Activated CD8-positive, alpha-beta T cell treated with anti-CD3 and anti-CD28 coated beads for 36 hours (primary cell): Measurements from ENCODE around the gene MROH9. TPM values are rescaled to one million over a fixed set of nuclear protein-coding genes. Genes with fewer than 3 reads are reported as not detected.
"Not testable (repeated sequence)": the region's sequence is repeated elsewhere in the genome, so short reads cannot be mapped to it uniquely, and the experiment has no call there.

Experiments
- ATAC-seq: fragments of 200-7000 bp; cut with Tn5 transposase; one replicate; pipeline ENCODE4 v1.10.0; 2021; ENCODE audit warnings: mild to moderate bottlenecking, moderate library complexity
- CTCF ChIA-PET: fragments of 350-600 bp; sonication (Branson Sonifier 250); formaldehyde crosslinking; loops from one replicate; lab custom pipeline; 2021; ENCODE audit warnings: antibody characterized with exemption; lab: Charles Lee
- POLR2A ChIA-PET: fragments of 350-600 bp; sonication (Branson Sonifier 250); formaldehyde crosslinking; loops from one replicate; lab custom pipeline; 2021; ENCODE audit warnings: antibody characterized with exemption; lab: Charles Lee
- DNase-seq: peaks from one replicate; pipeline ENCODE4 v3.0.0-alpha.2; 2020
- H3K27ac Mint-ChIP-seq: one replicate; pipeline ENCODE4 v1.8.0; 2021; ENCODE audit warnings: mild to moderate bottlenecking, mixed read lengths
- H3K27me3 Mint-ChIP-seq: one replicate; pipeline ENCODE4 v1.8.0; 2021; ENCODE audit warnings: mixed read lengths
- H3K36me3 Mint-ChIP-seq: one replicate; pipeline ENCODE4 v1.8.0; 2021; ENCODE audit warnings: low read depth, mixed read lengths
- H3K4me1 Mint-ChIP-seq: one replicate; pipeline ENCODE4 v1.8.0; 2021; ENCODE audit warnings: low read depth, mixed read lengths
- H3K4me3 Mint-ChIP-seq: one replicate; pipeline ENCODE4 v1.8.0; 2021; ENCODE audit warnings: mild to moderate bottlenecking, moderate library complexity, mixed read lengths
- H3K9me3 Mint-ChIP-seq: one replicate; pipeline ENCODE4 v1.8.0; 2021; ENCODE audit warnings: mixed read lengths
- CTCF ChIP-seq: fragments of 200-600 bp; IDR thresholded peaks from one replicate; pipeline ENCODE4 v1.8.0; 2022; ENCODE audit warnings: antibody characterized with exemption, mild to moderate bottlenecking
- intact Hi-C: fragments of 100-400 bp; cut with micrococcal nuclease; formaldehyde crosslinking; loops from one replicate; pipeline ENCODE4 v1.10.0; 2022
- total RNA-seq, 2 experiments: library from RNA; stranded (reverse); gene quantifications; one replicate each; pipeline ENCODE4 v1.2.3, GENCODE V29; 2021

MROH9 gene
- total RNA-seq, 2 experiments from 2014 or later: not detected

DNA sequence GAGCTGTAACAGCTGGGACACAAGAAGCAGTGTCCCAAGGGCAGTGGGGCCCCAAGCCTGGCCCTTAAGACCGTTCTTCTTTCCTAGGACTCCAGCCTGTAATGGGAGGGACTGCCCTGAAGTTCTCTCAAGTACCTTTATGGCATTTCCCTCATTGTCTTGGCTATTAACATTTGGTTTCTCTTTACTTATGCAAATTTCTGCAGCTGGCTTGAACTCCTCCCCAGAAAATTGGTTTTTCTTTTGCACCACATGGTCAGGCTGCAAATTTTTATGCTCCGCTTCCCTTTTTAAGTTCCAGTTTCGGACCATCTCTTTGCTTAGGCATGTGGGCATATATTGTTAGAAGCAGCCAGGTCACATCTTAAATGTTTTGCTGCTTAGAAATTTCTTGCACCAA, 3.1 kb upstream of the MROH9 start:
- CTCF ChIA-PET: no interaction called here
- peaks cover 5% of the 10 kb centered on the region for H3K27me3 Mint-ChIP-seq

GRCh38 chr1:170938281-170938680, 2.9 kb downstream of the MROH9 start:
- H3K4me3 Mint-ChIP-seq: no peak overlapping the region
- H3K9me3 Mint-ChIP-seq: no peaks in the 10 kb centered on the region
- no peak for ATAC-seq
- ChIA-PET CTCF (no interaction called here), POLR2A (no interaction called here)
- H3K27me3 Mint-ChIP-seq: peaks cover 13% of the 10 kb centered on the region
- no peak for TF ChIP-seq CTCF
- no peaks in the 10 kb centered on the region for H3K4me1 Mint-ChIP-seq
- no peak for DNase-seq
- H3K27ac Mint-ChIP-seq: no peak overlapping the region
- H3K36me3 Mint-ChIP-seq: no peaks in the 10 kb centered on the region
- intact Hi-C loops: no loop called here

More for the DNA sequence above, 3.1 kb upstream of the MROH9 start:
- POLR2A ChIA-PET: interaction anchor here (1.1 kb wide), 1 partner anchor 8 kb away, joined by 3 read pairs; no protein-coding TSS in a partner anchor
- Mint-ChIP-seq H3K36me3 (no peaks in the 10 kb centered on the region), H3K4me3 (no peak overlapping the region), H3K9me3 (no peaks in the 10 kb centered on the region), H3K4me1 (no peaks in the 10 kb centered on the region), H3K27ac (no peak overlapping the region)
- no peak for DNase-seq
- no peak for TF ChIP-seq CTCF
- intact Hi-C loops: no loop called here
- no peak for ATAC-seq

DNA sequence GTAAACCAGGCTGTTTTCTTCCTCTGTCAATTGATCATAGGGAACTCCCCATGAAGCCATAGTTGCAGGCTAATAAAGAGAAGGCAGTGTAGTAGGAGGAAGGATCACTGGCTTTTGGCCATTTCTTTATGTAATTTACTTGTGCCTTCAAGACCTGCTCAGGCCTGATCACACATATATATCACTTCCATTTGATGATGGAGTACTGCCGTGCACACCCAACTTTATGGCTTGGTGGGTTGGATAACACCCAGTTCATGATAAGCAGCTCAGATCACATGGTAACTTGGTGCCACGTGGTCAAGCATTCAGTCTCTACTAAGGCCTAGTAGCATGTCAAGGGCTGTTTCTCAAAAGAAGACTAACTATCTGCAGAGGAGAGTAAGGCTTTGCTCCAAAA, 4.1 kb downstream of the MROH9 start:
- peaks cover 13% of the 10 kb centered on the region for H3K27me3 Mint-ChIP-seq
- no peak for ATAC-seq
- no peak overlapping the region for H3K27ac Mint-ChIP-seq
- DNase-seq: no peak
- H3K36me3 Mint-ChIP-seq: no peaks in the 10 kb centered on the region
- no peaks in the 10 kb centered on the region for H3K4me1 Mint-ChIP-seq
- intact Hi-C loops: no loop called here
- no peak for TF ChIP-seq CTCF
- ChIA-PET POLR2A (no interaction called here), CTCF (interaction anchor here (1.4 kb wide), 1 partner anchor 9 kb away, joined by 3 read pairs; no protein-coding TSS in a partner anchor)
- H3K4me3 Mint-ChIP-seq: no peak overlapping the region
- H3K9me3 Mint-ChIP-seq: no peaks in the 10 kb centered on the region

GRCh38 chr1:170951744-170952143, 16.4 kb downstream of the MROH9 start:
- H3K27ac Mint-ChIP-seq, intact Hi-C loops, H3K9me3 Mint-ChIP-seq, DNase-seq, H3K36me3 Mint-ChIP-seq, H3K4me3 Mint-ChIP-seq, POLR2A ChIA-PET, ATAC-seq, H3K27me3 Mint-ChIP-seq, CTCF ChIA-PET, H3K4me1 Mint-ChIP-seq: not testable (repeated sequence)

DNA sequence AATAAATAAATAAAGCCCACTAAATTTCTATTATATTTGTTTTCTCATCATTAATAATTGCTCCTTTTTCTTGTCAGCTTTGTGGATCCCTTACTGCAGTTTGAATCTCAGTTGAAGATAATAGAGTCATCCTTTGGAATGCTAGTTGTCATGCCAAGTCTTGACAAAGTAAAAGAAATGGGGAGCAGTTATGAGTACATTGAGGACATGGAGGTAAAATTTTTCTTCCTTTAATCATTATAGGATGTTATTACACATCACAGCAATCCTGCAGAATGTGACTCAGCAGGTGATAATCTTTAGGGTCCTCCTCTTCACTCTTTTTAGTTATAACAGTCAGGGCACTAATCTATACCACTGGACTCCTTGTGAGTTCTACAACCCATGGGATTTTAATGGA, 24.1 kb downstream of the MROH9 start:
- no peak for TF ChIP-seq CTCF
- intact Hi-C loops: no loop called here
- no peaks in the 10 kb centered on the region for H3K4me1 Mint-ChIP-seq

More for the DNA sequence above, 24.1 kb downstream of the MROH9 start:
- ChIA-PET CTCF (interaction anchor here (1.2 kb wide), 1 partner anchor 17 kb away, joined by 3 read pairs; no protein-coding TSS in a partner anchor), POLR2A (no interaction called here)
- Mint-ChIP-seq H3K27me3 (peaks cover 11% of the 10 kb centered on the region), H3K27ac (no peak overlapping the region), H3K4me3 (no peak overlapping the region), H3K36me3 (no peaks in the 10 kb centered on the region), H3K9me3 (no peaks in the 10 kb centered on the region)
- DNase-seq (no peak), ATAC-seq (no peak)
